Vagina (tissue), 2 donors: ENCODE data around the gene CHCHD2.

ENCODE experiments used
- POLR2A ChIP-seq, 2 donors: fragments of 450-650 bp; IDR thresholded peaks; one replicate each; pipeline ENCODE4 v1.6.1; 2017; ENCODE audit warnings: antibody characterized with exemption in 2 of 2, mild to moderate bottlenecking in 2 of 2, moderate library complexity in 2 of 2
- POLR2AphosphoS5 ChIP-seq, 2 donors: sonication (generic); formaldehyde crosslinking; IDR thresholded peaks; one replicate each; pipeline ENCODE4 v1.9.0; 2017; ENCODE audit warnings: antibody characterized with exemption in 2 of 2, mild to moderate bottlenecking in 2 of 2, low read depth in 1 of 2; ENCODE audit not compliant: insufficient read depth in 1 of 2

- TF ChIP-seq POLR2A (IDR thresholded peaks at IDR 0.05): no peak
- TF ChIP-seq POLR2AphosphoS5 (IDR thresholded peaks at IDR 0.05; ENCODE audit: insufficient read depth in 1 of 2, low read depth in 1 of 2): peak; percentile 13 to 55
Measured at GRCh38 chr7:56092789-56093531, 13.3 kb downstream of the CHCHD2 start, which contains the start of gene PHKG1.
